ENCODE results near the gene CEP57L1. TPM values are rescaled to one million over a fixed set of nuclear protein-coding genes. Genes with fewer than 3 reads are reported as not detected.

Gene CEP57L1
- total and polyA plus RNA-seq, 12 donors = 8.6 to 29.6 (median 14.2) TPM

- Histone ChIP-seq H3K27ac (no peak overlapping the region), H3K9me3 (replicated peaks in 1 of 3) (no peaks in the 10 kb centered on the region), H3K4me1 (replicated peaks in 1 of 2) (peaks cover 0 to 5% of the 10 kb centered on the region in 2 donors), H3K4me3 (no peak overlapping the region), H3K27me3 (peaks cover 7% of the 10 kb centered on the region), H3K36me3 (replicated peaks in 1 of 2) (no peaks in the 10 kb centered on the region)
- no peak for TF ChIP-seq POLR2A (IDR thresholded peaks at IDR 0.05)
- TF ChIP-seq CTCF (IDR thresholded peaks at IDR 0.05) = no peak
- 7 to 30% (median 21%) methylated on average over 2 of the region's 2 CpGs for WGBS, 4 donors
- no peak for DNase-seq
- intact Hi-C loops (cut with DNase I) = no loop called here
These were observed 87.9 kb downstream of the CEP57L1 start for GRCh38 chr6:109183109-109183650.

- Histone ChIP-seq H3K9me3 (replicated peaks in 1 of 3) (no peaks in the 10 kb centered on the region), H3K36me3 (replicated peaks in 1 of 2) (no peaks in the 10 kb centered on the region), H3K4me3 (no peak overlapping the region), H3K4me1 (replicated peaks in 1 of 2) (peaks cover 0 to 5% of the 10 kb centered on the region in 2 donors), H3K27me3 (no peaks in the 10 kb centered on the region), H3K27ac (no peak overlapping the region)
- intact Hi-C loops (cut with DNase I) = loop anchor here (5.0 kb wide), 2 partner anchors 198 to 213 kb away; partner anchors contain the start of gene CD164 (in 1 of the 2)
- no peak for TF ChIP-seq POLR2A (IDR thresholded peaks at IDR 0.05)
- no peak for TF ChIP-seq CTCF (IDR thresholded peaks at IDR 0.05)
- DNase-seq = no peak
- 55 to 79% (median 65%) methylated on average over 3 of the region's 3 CpGs for WGBS, 4 donors
These were observed 89.3 kb downstream of the CEP57L1 start for GRCh38 chr6:109184638-109185037.

GRCh38 chr6:109186012-109186411, 90.7 kb downstream of the CEP57L1 start:
- H3K36me3 ChIP-seq (replicated peaks in 1 of 2) = no peaks in the 10 kb centered on the region
- no peak for TF ChIP-seq POLR2A (IDR thresholded peaks at IDR 0.05)
- TF ChIP-seq CTCF (IDR thresholded peaks at IDR 0.05) = no peak
- intact Hi-C loops (cut with DNase I) = loop anchor here (5.0 kb wide), 2 partner anchors 196 to 211 kb away; partner anchors contain the start of gene CD164 (in 1 of the 2)
- peaks cover 0 to 5% of the 10 kb centered on the region in 2 donors for H3K4me1 ChIP-seq (replicated peaks in 1 of 2)
- no peak for DNase-seq
- H3K4me3 ChIP-seq = no peak overlapping the region
- 43 to 52% (median 44%) methylated on average over 3 of the region's 3 CpGs for WGBS, 4 donors
- H3K27ac ChIP-seq = no peak overlapping the region
- no peaks in the 10 kb centered on the region for H3K27me3 ChIP-seq
- no peaks in the 10 kb centered on the region for H3K9me3 ChIP-seq (replicated peaks in 1 of 3)

GRCh38 chr6:109187399-109188114, 92.2 kb downstream of the CEP57L1 start:
- H3K36me3 ChIP-seq (replicated peaks in 1 of 2) = no peaks in the 10 kb centered on the region
- no peak overlapping the region for H3K27ac ChIP-seq
- H3K4me3 ChIP-seq = no peak overlapping the region
- no peaks in the 10 kb centered on the region for H3K9me3 ChIP-seq (replicated peaks in 1 of 3)
- peak; percentile 72 to 93 (median 86) for TF ChIP-seq CTCF (IDR thresholded peaks at IDR 0.05)
- TF ChIP-seq POLR2A (IDR thresholded peaks at IDR 0.05) = no peak
- intact Hi-C loops (cut with DNase I) = loop anchor here (5.0 kb wide), 2 partner anchors 195 to 210 kb away; partner anchors contain the start of gene CD164 (in 1 of the 2)
- no peaks in the 10 kb centered on the region for H3K27me3 ChIP-seq
- H3K4me1 ChIP-seq (replicated peaks in 1 of 2) = peaks cover 0 to 5% of the 10 kb centered on the region in 2 donors
- 23 to 30% (median 28%) methylated on average over 5 of the region's 5 CpGs for WGBS, 4 donors
- peak in 6 of 7 donors; percentile 34 to 69 (median 39) for DNase-seq

Measured in adrenal gland (tissue), 12 donors.